ENCODE results near the gene LRP1-AS. TPM values are rescaled to one million over a fixed set of nuclear protein-coding genes. Genes with fewer than 3 reads are reported as not detected.

The LRP1-AS gene
- total and polyA plus RNA-seq, 10 of the 15 experiments (the other 5 are each of a cell fraction or from before 2014, with no cell fraction given): not detected

- in situ Hi-C loops (cut with MboI): no loop called here
These were observed 43.6 kb downstream of the LRP1-AS start for GRCh38 chr12:57103856-57104255.

More at GRCh38 chr12:57103856-57104255, 43.6 kb downstream of the LRP1-AS start:
- no peak overlapping the region for H2AFZ ChIP-seq (ENCODE audit: control insufficient read depth, low read depth, low read length)
- CTCF ChIA-PET: interaction anchor here (11.7 kb wide), 1 partner anchor 37 kb away, joined by 458 read pairs; no protein-coding TSS in a partner anchor
- intact Hi-C loops (cut with micrococcal nuclease; ENCODE audit: unreplicated experiment): no loop called here
- H3K9me3 ChIP-seq (replicated peaks; ENCODE audit: control insufficient read depth, insufficient read depth, low read length): no peaks in the 10 kb centered on the region
- DNase-seq (ENCODE audit: low read depth, low spot score) (no peak), ATAC-seq (no peak), FAIRE-seq (no peak)
- H3K36me3 ChIP-seq (ENCODE audit: control insufficient read depth in 2 of 2, insufficient read depth in 2 of 2, low read length in 1 of 2): peaks cover 32 to 37% of the 10 kb centered on the region in 2 experiments
- SMC1A ChIA-PET (ENCODE audit: uncharacterized antibody, unreplicated experiment): interaction anchor here (1.4 kb wide), 1 partner anchor 8 kb away, joined by 3 read pairs; no protein-coding TSS in a partner anchor
- RAD21 ChIA-PET (ENCODE audit: unreplicated experiment): interaction anchor here (1.0 kb wide), 1 partner anchor 10 kb away, joined by 3 read pairs; no protein-coding TSS in a partner anchor
- H4K20me1 ChIP-seq (ENCODE audit: control insufficient read depth, insufficient read depth): no peaks in the 10 kb centered on the region
- H3K79me2 ChIP-seq (ENCODE audit: control insufficient read depth, insufficient read depth, low read length): peaks cover 11% of the 10 kb centered on the region
- TSS peak; percentile 1 for BruUV-seq (replicated peaks)
- over 99% methylated on average over 7 of the region's 7 CpGs for WGBS (ENCODE audit: insufficient coverage, insufficient replicate concordance, low lambda C conversion rate, missing lambda C conversion rate)
- no peak overlapping the region for H3K4me2 ChIP-seq (ENCODE audit: control insufficient read depth, insufficient read depth)
- POLR2A ChIA-PET: interaction anchor here (0.7 to 1.1 kb wide), 3 partner anchors 15 to 38 kb away, joined by 3 read pairs; partner anchors contain the start of gene NAB2
- no peaks in the 10 kb centered on the region; the same call in 1 of the 2 replicates for H3K4me1 ChIP-seq (ENCODE audit: control insufficient read depth, insufficient read depth, low read length)
- no peak for TF ChIP-seq RBBP5 (conservative IDR thresholded peaks at IDR 0.05)
- no peak for TF ChIP-seq ZNF274 (IDR thresholded peaks at IDR 0.05; ENCODE audit: insufficient read depth, insufficient read length)
- TF ChIP-seq SMAD5 (IDR thresholded peaks at IDR 0.05; ENCODE audit: low read depth): no peak
- TF ChIP-seq ELK1 (IDR thresholded peaks at IDR 0.05; ENCODE audit: low read depth, low read length): no peak
- no peak for TF ChIP-seq CREB1 (IDR thresholded peaks at IDR 0.05; ENCODE audit: low read depth)
- TF ChIP-seq CHD2 (IDR thresholded peaks at IDR 0.05; ENCODE audit: borderline replicate concordance, low read depth, low read length): no peak
- no peak for TF ChIP-seq GATAD2B (conservative IDR thresholded peaks at IDR 0.05; ENCODE audit: low read depth)
- TF ChIP-seq SREBF1 (IDR thresholded peaks at IDR 0.05; ENCODE audit: low read length): no peak
- TF ChIP-seq EED (IDR thresholded peaks at IDR 0.05; ENCODE audit: low read depth): no peak
- TF ChIP-seq IKZF1 (conservative IDR thresholded peaks at IDR 0.05): no peak
- TF ChIP-seq CHD1 (IDR thresholded peaks at IDR 0.05; ENCODE audit: low read depth, low read length): no peak
- TF ChIP-seq ZNF622 (IDR thresholded peaks at IDR 0.05): no peak
- TF ChIP-seq ESRRA (IDR thresholded peaks at IDR 0.05; ENCODE audit: low read length): no peak
- no peak for TF ChIP-seq TAF1 (IDR thresholded peaks at IDR 0.05; ENCODE audit: borderline replicate concordance, low read depth, low read length)
- TF ChIP-seq FOXK2 (IDR thresholded peaks at IDR 0.05): no peak
- H3K27ac ChIP-seq (ENCODE audit: control insufficient read depth, insufficient read depth): no peak overlapping the region
- no peaks in the 10 kb centered on the region for H3K27me3 ChIP-seq (replicated peaks in 1 of 2; ENCODE audit: control insufficient read depth in 2 of 2, insufficient read depth in 2 of 2, low read length in 1 of 2)
- H3K4me3 ChIP-seq: no peak overlapping the region
- H3K9ac ChIP-seq (ENCODE audit: control insufficient read depth, insufficient read depth, low read length): no peak overlapping the region

Data from GM12878 (cell line).